ENCODE data around the gene HAND2. TPM values are rescaled to one million over a fixed set of nuclear protein-coding genes. Genes with fewer than 3 reads are reported as not detected.

HAND2 gene
- total RNA-seq, 4 donors from 2014 or later, result 73.0 to 138 (median 128) TPM

GRCh38 chr4:173478201-173478912, 51.7 kb downstream of the HAND2 start:
- Histone ChIP-seq H3K4me1 (peaks cover 0 to 6% (median 0%) of the 10 kb centered on the region in 3 donors), H3K27ac (peak overlapping the region in 3 of 4 donors; percentile 35 to 81 (median 67)), H3K27me3 (no peaks in the 10 kb centered on the region), H3K9me3 (no peaks in the 10 kb centered on the region), H3K4me3 (no peak overlapping the region), H3K36me3 (no peaks in the 10 kb centered on the region)
- WGBS, 2 donors (ENCODE audit: low coverage in 1 of 2), result 27 to 32% methylated on average over 5 of the region's 5 CpGs
- ATAC-seq, result peak; percentile 75
- no peak for TF ChIP-seq POLR2AphosphoS5 (IDR thresholded peaks at IDR 0.05)
- TF ChIP-seq POLR2A (IDR thresholded peaks at IDR 0.05), result no peak
- TF ChIP-seq EP300 (IDR thresholded peaks at IDR 0.05), result no peak
- no peak for TF ChIP-seq CTCF (IDR thresholded peaks at IDR 0.05)

GRCh38 chr4:173477016-173477415, 53.0 kb downstream of the HAND2 start:
- ATAC-seq, result no peak
- 45 to 100% methylated on average over 1 of the region's 1 CpG for WGBS, 2 donors (ENCODE audit: low coverage in 1 of 2)
- H3K27ac ChIP-seq, result peak overlapping the region in 2 of 4 donors; percentile 67 to 81
- TF ChIP-seq CTCF (IDR thresholded peaks at IDR 0.05) (no peak), POLR2AphosphoS5 (IDR thresholded peaks at IDR 0.05) (no peak), POLR2A (IDR thresholded peaks at IDR 0.05) (no peak), EP300 (IDR thresholded peaks at IDR 0.05) (no peak)
- H3K4me3 ChIP-seq, result no peak overlapping the region
- peaks cover 0 to 6% (median 0%) of the 10 kb centered on the region in 3 donors for H3K4me1 ChIP-seq
- no peaks in the 10 kb centered on the region for H3K27me3 ChIP-seq
- H3K36me3 ChIP-seq, result no peaks in the 10 kb centered on the region
- no peaks in the 10 kb centered on the region for H3K9me3 ChIP-seq

Other genes with a start within 250 kb of the HAND2 start
- 10 to 100 TPM; 32.0 to 63.3 (median 47.5) TPM for gene HMGB2, start 195.9 kb downstream of the HAND2 start, total RNA-seq
- gene SAP30, start 159.3 kb downstream of the HAND2 start, total RNA-seq, result 10 to 100 TPM; 36.5 to 53.4 (median 41.9) TPM
- 1 to 10 TPM; 1.1 to 2.7 (median 1.8) TPM for gene SCRG1, start 131.1 kb downstream of the HAND2 start, total RNA-seq